ENCODE measurements around the gene CEP112.

GRCh38 chr17:66177048-66177447 is 14.9 kb downstream of the CEP112 start:
- TF ChIP-seq BHLHE40 (IDR thresholded peaks at IDR 0.05; ENCODE audit: borderline replicate concordance), result no peak
- no peak for TF ChIP-seq NFRKB (IDR thresholded peaks at IDR 0.05)
- no peak for TF ChIP-seq PKNOX1 (IDR thresholded peaks at IDR 0.05)
- no peak for TF ChIP-seq HDGF (IDR thresholded peaks at IDR 0.05; ENCODE audit: borderline replicate concordance)
- no peak for TF ChIP-seq FOXM1 (IDR thresholded peaks at IDR 0.05; ENCODE audit: borderline replicate concordance)
- no peak for TF ChIP-seq FOXA1 (IDR thresholded peaks at IDR 0.05)
- TF ChIP-seq FOXK2 (IDR thresholded peaks at IDR 0.05), result no peak
- TF ChIP-seq CTBP1 (IDR thresholded peaks at IDR 0.05; ENCODE audit: borderline replicate concordance), result no peak
- no peak for TF ChIP-seq SP1 (IDR thresholded peaks at IDR 0.05)
- no peak for TF ChIP-seq LEF1 (IDR thresholded peaks at IDR 0.05; ENCODE audit: borderline replicate concordance)
- TF ChIP-seq ARNT (IDR thresholded peaks at IDR 0.05), result no peak
- TF ChIP-seq ELF4 (IDR thresholded peaks at IDR 0.05), result no peak
- TF ChIP-seq L3MBTL2 (conservative IDR thresholded peaks at IDR 0.05), result no peak

All from HEK293T (cell line).